KOPT-K1 (cell line): ENCODE data around the gene CCBE1.

ENCODE experiments used
- H3K27ac ChIP-seq: fragments of 200-600 bp; sonication (generic); 2 replicates; pipeline ENCODE4 v1.5.1; 2016; ENCODE audit warnings: antibody characterized with exemption, mild to moderate bottlenecking, low read depth, low read length; ENCODE audit not compliant: poor library complexity, severe bottlenecking
- H3K36me3 ChIP-seq: fragments of 200-600 bp; sonication (generic); 2 replicates; pipeline ENCODE4 v1.5.1; 2017; ENCODE audit warnings: antibody characterized with exemption, mild to moderate bottlenecking, low read length, moderate library complexity; ENCODE audit not compliant: insufficient read depth
- H3K9me3 ChIP-seq: fragments of 200-600 bp; sonication (generic); 2 replicates; pipeline ENCODE4 v1.5.1; 2017; ENCODE audit warnings: antibody characterized with exemption, low read length, mild to moderate bottlenecking; ENCODE audit not compliant: insufficient read depth, poor library complexity, severe bottlenecking

CCBE1 gene

GRCh38 chr18:59612381-59612780, 84.8 kb downstream of the CCBE1 start:
- Histone ChIP-seq H3K27ac (no peak overlapping the region), H3K36me3 (no peaks in the 10 kb centered on the region), H3K9me3 (no peaks in the 10 kb centered on the region)

GRCh38 chr18:59610546-59611140, 86.6 kb downstream of the CCBE1 start:
- Histone ChIP-seq H3K36me3 (no peaks in the 10 kb centered on the region), H3K9me3 (no peaks in the 10 kb centered on the region), H3K27ac (no peak overlapping the region)

- H3K36me3 ChIP-seq: no peaks in the 10 kb centered on the region
- no peak overlapping the region for H3K27ac ChIP-seq
- H3K9me3 ChIP-seq: no peaks in the 10 kb centered on the region
Observed at GRCh38 chr18:59609654-59610053, 87.6 kb downstream of the CCBE1 start.

GRCh38 chr18:59607471-59607870, 89.8 kb downstream of the CCBE1 start:
- H3K36me3 ChIP-seq: no peaks in the 10 kb centered on the region
- no peaks in the 10 kb centered on the region for H3K9me3 ChIP-seq
- no peak overlapping the region for H3K27ac ChIP-seq

- no peaks in the 10 kb centered on the region for H3K9me3 ChIP-seq
- no peaks in the 10 kb centered on the region for H3K36me3 ChIP-seq
- H3K27ac ChIP-seq: no peak overlapping the region
Observed at GRCh38 chr18:59607078-59607379, 90.2 kb downstream of the CCBE1 start.

- Histone ChIP-seq H3K27ac (no peak overlapping the region), H3K36me3 (no peaks in the 10 kb centered on the region), H3K9me3 (no peaks in the 10 kb centered on the region)
Observed at GRCh38 chr18:59606193-59607077, 90.8 kb downstream of the CCBE1 start.

GRCh38 chr18:59605633-59606192, 91.5 kb downstream of the CCBE1 start:
- Histone ChIP-seq H3K27ac (no peak overlapping the region), H3K9me3 (no peaks in the 10 kb centered on the region), H3K36me3 (no peaks in the 10 kb centered on the region)

- no peaks in the 10 kb centered on the region for H3K36me3 ChIP-seq
- no peaks in the 10 kb centered on the region for H3K9me3 ChIP-seq
- H3K27ac ChIP-seq: no peak overlapping the region
Observed at GRCh38 chr18:59604877-59605276, 92.3 kb downstream of the CCBE1 start.

GRCh38 chr18:59597049-59597448, 100.2 kb downstream of the CCBE1 start:
- no peaks in the 10 kb centered on the region for H3K36me3 ChIP-seq
- no peaks in the 10 kb centered on the region for H3K9me3 ChIP-seq
- no peak overlapping the region for H3K27ac ChIP-seq

- H3K36me3 ChIP-seq: no peaks in the 10 kb centered on the region
- H3K27ac ChIP-seq: no peak overlapping the region
Observed at GRCh38 chr18:59593291-59593717, 103.9 kb downstream of the CCBE1 start.

GRCh38 chr18:59592624-59593023, 104.6 kb downstream of the CCBE1 start:
- Histone ChIP-seq H3K36me3 (no peaks in the 10 kb centered on the region), H3K27ac (no peak overlapping the region), H3K9me3 (no peaks in the 10 kb centered on the region)

More at GRCh38 chr18:59593291-59593717, 103.9 kb downstream of the CCBE1 start:
- no peaks in the 10 kb centered on the region for H3K9me3 ChIP-seq

GRCh38 chr18:59582395-59582794, 114.8 kb downstream of the CCBE1 start:
- no peaks in the 10 kb centered on the region for H3K36me3 ChIP-seq
- no peak overlapping the region for H3K27ac ChIP-seq
- no peaks in the 10 kb centered on the region for H3K9me3 ChIP-seq

- Histone ChIP-seq H3K27ac (no peak overlapping the region), H3K36me3 (no peaks in the 10 kb centered on the region), H3K9me3 (no peaks in the 10 kb centered on the region)
Observed at GRCh38 chr18:59579509-59579908, 117.7 kb downstream of the CCBE1 start.

GRCh38 chr18:59577386-59577655, 119.9 kb downstream of the CCBE1 start:
- H3K9me3 ChIP-seq: no peaks in the 10 kb centered on the region
- H3K27ac ChIP-seq: no peak overlapping the region
- no peaks in the 10 kb centered on the region for H3K36me3 ChIP-seq

GRCh38 chr18:59576541-59577385, 120.5 kb downstream of the CCBE1 start:
- H3K36me3 ChIP-seq: no peaks in the 10 kb centered on the region
- H3K9me3 ChIP-seq: no peaks in the 10 kb centered on the region
- H3K27ac ChIP-seq: no peak overlapping the region
